Lower leg skin (tissue), 4 donors: ENCODE measurements around the gene SDCBP2. TPM values are rescaled to one million over a fixed set of nuclear protein-coding genes. Genes with fewer than 3 reads are reported as not detected.
"Not testable (repeated sequence)": the region's sequence is repeated elsewhere in the genome, so short reads cannot be mapped to it uniquely, and the experiment has no call there.

Source experiments
- DNase-seq, 2 donors: peaks; one replicate each; pipeline ENCODE4 v3.0.0-alpha.2; 2019; ENCODE audit warnings: low spot score in 2 of 2
- H3K4me3 ChIP-seq: fragments of 200-600 bp; sonication (generic); 2 replicates; pipeline ENCODE4 v1.5.1; 2017; ENCODE audit warnings: mild to moderate bottlenecking, low read depth; ENCODE audit not compliant: poor library complexity, severe bottlenecking
- CTCF ChIP-seq, 3 donors: fragments of 450-650 bp; IDR thresholded peaks; one replicate each; pipeline ENCODE4 v1.5.1; 2016; ENCODE audit warnings: antibody characterized with exemption in 3 of 3, mild to moderate bottlenecking in 3 of 3, moderate library complexity in 2 of 3
- POLR2A ChIP-seq, 2 donors: fragments of 450-650 bp; IDR thresholded peaks; one replicate each; pipeline ENCODE4 v1.6.1; 2016 to 2017; ENCODE audit warnings: antibody characterized with exemption in 2 of 2, mild to moderate bottlenecking in 1 of 2, moderate library complexity in 1 of 2
- WGBS, 2 donors: methylation state at CpG; one replicate each; pipeline ENCODE4 v1.1.5; 2018; 5-methylcytosine and 5-hydroxymethylcytosine counted together
- intact Hi-C: fragments of 100-400 bp; cut with DNase I; formaldehyde crosslinking; loops from one replicate; pipeline ENCODE4 v1.15.0; 2023; ENCODE audit warnings: low total_unique reads
- total RNA-seq, 4 donors: library from RNA; depleted of rRNA; stranded (reverse); fragments of >200 nt; gene quantifications; one replicate each; pipeline ENCODE4 v1.1.0, GENCODE V29; 2016

The SDCBP2 gene
- total RNA-seq, 4 donors from 2014 or later = 141 to 206 (median 181) TPM

- H3K4me3 ChIP-seq = no peak overlapping the region
- no peak for DNase-seq
- intact Hi-C loops = no loop called here
- no peak for TF ChIP-seq CTCF (IDR thresholded peaks at IDR 0.05)
- TF ChIP-seq POLR2A (IDR thresholded peaks at IDR 0.05) = no peak
Observed at GRCh38 chr20:1353956-1354355, 25.0 kb upstream of the SDCBP2 start.

GRCh38 chr20:1346315-1346969 is 17.5 kb upstream of the SDCBP2 start:
- TF ChIP-seq CTCF (IDR thresholded peaks at IDR 0.05) (no peak), POLR2A (IDR thresholded peaks at IDR 0.05) (no peak)
- no peak for DNase-seq
- no peak overlapping the region for H3K4me3 ChIP-seq
- WGBS, 2 donors = 87 to 90% methylated on average over 2 of the region's 2 CpGs
- intact Hi-C loops = no loop called here

- TF ChIP-seq CTCF (IDR thresholded peaks at IDR 0.05) = no peak
- TF ChIP-seq POLR2A (IDR thresholded peaks at IDR 0.05) = no peak
- no peak for DNase-seq
- no peak overlapping the region for H3K4me3 ChIP-seq
- intact Hi-C loops = no loop called here
- WGBS, 2 donors = 72 to 79% methylated on average over 1 of the region's 1 CpG
Observed at GRCh38 chr20:1345756-1346093, 16.8 kb upstream of the SDCBP2 start.

GRCh38 chr20:1345030-1345755 is 16.3 kb upstream of the SDCBP2 start:
- whole genome bisulfite sequencing, 2 donors = 91 to 97% methylated on average over 4 of the region's 4 CpGs
- H3K4me3 ChIP-seq = no peak overlapping the region
- no peak for DNase-seq
- intact Hi-C loops = no loop called here
- TF ChIP-seq POLR2A (IDR thresholded peaks at IDR 0.05) (no peak), CTCF (IDR thresholded peaks at IDR 0.05) (no peak)

GRCh38 chr20:1343446-1344124 is 14.6 kb upstream of the SDCBP2 start:
- H3K4me3 ChIP-seq, intact Hi-C loops, DNase-seq: not testable (repeated sequence)
- 85 to 92% methylated on average over 8 of the region's 8 CpGs for WGBS, 2 donors

GRCh38 chr20:1341561-1342265 is 12.8 kb upstream of the SDCBP2 start:
- DNase-seq = no peak
- intact Hi-C loops = no loop called here
- no peak overlapping the region for H3K4me3 ChIP-seq
- no peak for TF ChIP-seq CTCF (IDR thresholded peaks at IDR 0.05)
- 70 to 78% methylated on average over 5 of the region's 5 CpGs for WGBS, 2 donors
